Loucy (cell line): ENCODE measurements around the gene RALGAPB.
"Not testable (repeated sequence)": the region's sequence is repeated elsewhere in the genome, so short reads cannot be mapped to it uniquely, and the experiment has no call there.

Experiments used
- EZH2phosphoT487 ChIP-seq: fragments of 200-600 bp; IDR thresholded peaks from 2 replicates; pipeline ENCODE4 v1.6.1; 2018; ENCODE audit warnings: antibody characterized with exemption, mild to moderate bottlenecking, moderate library complexity, borderline replicate concordance
- TF ChIP-seq, protein P1 (sequence below): fragments of 200-600 bp; sonication (generic); conservative IDR thresholded peaks from 2 replicates; pipeline ENCODE4 v1.5.1; 2014; ENCODE audit warnings: mild to moderate bottlenecking, antibody characterized with exemption, low read length

DNA sequence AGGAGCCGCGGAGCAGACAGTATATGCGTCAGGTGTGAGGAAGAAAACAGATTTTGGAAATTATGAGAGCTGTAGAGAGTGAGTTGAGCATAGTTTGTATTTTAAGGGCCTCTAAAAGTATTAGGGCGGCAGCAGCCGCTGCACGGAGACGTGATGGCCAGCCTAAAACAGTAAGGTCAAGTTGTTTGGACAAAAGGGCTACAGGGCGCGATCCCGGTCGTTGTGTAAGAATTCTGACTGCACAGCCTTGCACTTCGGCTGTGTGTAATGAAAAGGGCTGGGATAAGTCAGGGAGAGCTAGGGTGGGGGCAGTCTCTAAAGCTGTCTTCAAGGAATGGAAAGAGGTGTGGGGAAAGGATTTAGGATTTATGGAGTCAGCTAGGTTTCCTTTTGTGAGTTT, 121.6 kb downstream of the RALGAPB start:
- TF ChIP-seq, protein P1, sequence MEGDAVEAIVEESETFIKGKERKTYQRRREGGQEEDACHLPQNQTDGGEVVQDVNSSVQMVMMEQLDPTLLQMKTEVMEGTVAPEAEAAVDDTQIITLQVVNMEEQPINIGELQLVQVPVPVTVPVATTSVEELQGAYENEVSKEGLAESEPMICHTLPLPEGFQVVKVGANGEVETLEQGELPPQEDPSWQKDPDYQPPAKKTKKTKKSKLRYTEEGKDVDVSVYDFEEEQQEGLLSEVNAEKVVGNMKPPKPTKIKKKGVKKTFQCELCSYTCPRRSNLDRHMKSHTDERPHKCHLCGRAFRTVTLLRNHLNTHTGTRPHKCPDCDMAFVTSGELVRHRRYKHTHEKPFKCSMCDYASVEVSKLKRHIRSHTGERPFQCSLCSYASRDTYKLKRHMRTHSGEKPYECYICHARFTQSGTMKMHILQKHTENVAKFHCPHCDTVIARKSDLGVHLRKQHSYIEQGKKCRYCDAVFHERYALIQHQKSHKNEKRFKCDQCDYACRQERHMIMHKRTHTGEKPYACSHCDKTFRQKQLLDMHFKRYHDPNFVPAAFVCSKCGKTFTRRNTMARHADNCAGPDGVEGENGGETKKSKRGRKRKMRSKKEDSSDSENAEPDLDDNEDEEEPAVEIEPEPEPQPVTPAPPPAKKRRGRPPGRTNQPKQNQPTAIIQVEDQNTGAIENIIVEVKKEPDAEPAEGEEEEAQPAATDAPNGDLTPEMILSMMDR = not testable (repeated sequence)
- not testable (repeated sequence) for TF ChIP-seq EZH2phosphoT487
